Activated CD4-positive, alpha-beta T cell treated with anti-CD3 and anti-CD28 coated beads, Interleukin-2, amount 50 U/mL, for 1 hour (primary cell): ENCODE data around the gene DTX1.

Experiments used
- DNase-seq: peaks from one replicate; pipeline ENCODE4 v3.0.0-alpha.2; 2020

Gene DTX1

DNA sequence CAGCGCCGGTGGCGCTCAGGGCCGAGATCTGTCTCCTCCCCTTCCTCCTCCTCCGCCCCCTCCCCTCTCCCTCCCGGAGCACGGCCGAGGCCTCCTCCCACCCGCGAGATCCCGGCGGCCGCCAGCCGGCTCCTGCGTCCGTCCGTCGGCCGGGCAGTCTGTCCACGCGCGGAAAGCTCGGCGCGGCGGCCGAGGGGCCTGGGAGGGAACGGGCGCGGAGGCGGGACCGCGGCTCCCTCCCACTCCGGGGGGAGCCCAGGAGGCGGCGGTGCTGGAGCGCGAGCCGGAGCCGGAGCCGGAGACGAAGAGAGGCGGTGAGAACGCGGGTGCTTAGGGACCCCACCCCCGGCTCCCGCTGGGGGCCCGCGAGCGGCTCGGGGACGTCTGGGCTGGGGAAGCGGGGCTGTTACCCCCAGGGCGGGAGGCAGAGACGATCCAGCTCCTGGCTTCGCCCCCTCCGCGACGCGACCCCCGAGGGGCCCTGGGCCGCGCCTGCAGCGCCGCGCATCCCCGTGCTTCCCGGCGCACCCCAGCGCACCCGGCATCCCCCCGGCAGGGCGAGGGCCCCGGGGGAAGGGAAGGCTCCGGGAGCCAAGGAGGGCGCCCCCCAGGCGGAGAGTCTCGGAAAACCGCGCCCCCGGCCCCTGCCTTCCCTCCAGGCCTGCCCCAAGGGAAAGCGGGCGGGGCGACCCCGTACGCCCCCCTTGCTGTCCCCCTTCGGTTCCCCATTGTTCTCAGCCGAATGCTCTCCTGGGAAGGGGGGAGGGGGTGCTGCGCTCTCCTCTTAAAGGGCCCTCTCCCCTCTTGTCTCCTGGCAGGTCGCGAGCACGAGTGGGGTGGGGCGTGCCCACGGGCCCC is at the start of gene DTX1:
TSS of gene DTX1 (plus strand) at position 100 of the 858 bp plus-strand sequence. CDS start 1,463 bp downstream, outside the sequence.
- peak; percentile 36 for DNase-seq

DNA sequence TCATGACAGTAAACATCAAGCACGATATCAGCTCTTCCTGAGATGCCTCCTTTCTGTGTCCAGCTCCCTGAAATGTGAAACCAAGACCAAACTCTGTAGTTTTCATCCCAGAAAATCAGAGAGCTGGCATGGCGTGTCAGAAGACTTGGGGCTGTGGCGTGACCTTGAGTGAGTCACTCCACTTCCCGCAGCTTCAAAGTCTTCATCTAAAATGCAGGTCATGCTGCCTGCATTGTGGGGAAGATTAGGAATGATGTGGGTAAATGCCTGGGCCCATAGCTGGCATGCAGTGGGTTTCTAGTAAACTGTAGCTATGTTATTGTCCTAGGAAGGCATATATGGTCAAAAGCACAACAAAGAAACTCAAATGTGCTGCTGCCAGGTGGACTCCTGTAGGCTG is 49.4 kb upstream of the DTX1 start:
- no peak for DNase-seq

DNA sequence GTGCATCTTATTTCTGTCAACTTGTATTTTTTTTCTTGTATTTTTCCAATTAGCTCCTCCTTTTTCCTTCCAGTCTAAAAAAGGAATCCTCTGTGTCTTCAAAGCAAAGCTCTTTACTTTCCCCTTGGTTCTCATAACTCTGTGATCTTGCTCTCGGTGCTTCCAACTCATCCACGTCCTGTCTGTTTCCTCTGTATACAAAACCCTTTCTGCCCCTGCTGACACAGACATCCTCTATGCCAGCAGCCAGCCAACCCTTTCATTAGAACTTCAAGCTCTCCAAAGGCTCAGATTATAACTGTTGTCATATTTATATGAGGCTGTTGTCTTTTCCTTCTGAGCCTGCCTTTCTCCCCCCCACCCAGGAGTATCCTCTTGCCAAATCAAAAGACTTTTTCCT is 45.8 kb upstream of the DTX1 start:
- no peak for DNase-seq

- DNase-seq: no peak
Measured at GRCh38 chr12:113014565-113014964, 42.0 kb upstream of the DTX1 start.

GRCh38 chr12:113016796-113017195 is 39.7 kb upstream of the DTX1 start:
- no peak for DNase-seq

GRCh38 chr12:113019025-113019424 is 37.5 kb upstream of the DTX1 start:
- DNase-seq: no peak

DNA sequence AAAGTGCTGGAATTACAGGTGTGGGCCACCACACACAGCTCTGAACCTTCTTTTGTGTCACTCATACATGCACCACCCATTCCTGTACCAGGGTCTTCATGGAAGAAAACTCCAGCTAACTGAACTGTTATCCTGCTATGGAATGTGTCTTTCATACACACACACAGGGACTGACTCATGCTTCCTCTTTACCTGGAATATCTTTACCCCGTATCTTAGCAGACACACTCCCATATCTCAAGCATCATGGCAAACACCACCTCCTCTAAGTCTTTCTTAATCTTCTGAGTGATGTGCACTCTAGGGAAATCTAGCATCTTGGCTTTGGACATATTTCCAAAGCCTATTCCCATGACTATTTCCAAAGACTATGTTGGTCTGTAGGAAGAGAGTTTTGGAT is 35.0 kb upstream of the DTX1 start:
- DNase-seq: no peak

GRCh38 chr12:113022563-113023297 is 33.8 kb upstream of the DTX1 start:
- no peak for DNase-seq

GRCh38 chr12:113027726-113028125 is 28.8 kb upstream of the DTX1 start:
- DNase-seq: no peak

DNA sequence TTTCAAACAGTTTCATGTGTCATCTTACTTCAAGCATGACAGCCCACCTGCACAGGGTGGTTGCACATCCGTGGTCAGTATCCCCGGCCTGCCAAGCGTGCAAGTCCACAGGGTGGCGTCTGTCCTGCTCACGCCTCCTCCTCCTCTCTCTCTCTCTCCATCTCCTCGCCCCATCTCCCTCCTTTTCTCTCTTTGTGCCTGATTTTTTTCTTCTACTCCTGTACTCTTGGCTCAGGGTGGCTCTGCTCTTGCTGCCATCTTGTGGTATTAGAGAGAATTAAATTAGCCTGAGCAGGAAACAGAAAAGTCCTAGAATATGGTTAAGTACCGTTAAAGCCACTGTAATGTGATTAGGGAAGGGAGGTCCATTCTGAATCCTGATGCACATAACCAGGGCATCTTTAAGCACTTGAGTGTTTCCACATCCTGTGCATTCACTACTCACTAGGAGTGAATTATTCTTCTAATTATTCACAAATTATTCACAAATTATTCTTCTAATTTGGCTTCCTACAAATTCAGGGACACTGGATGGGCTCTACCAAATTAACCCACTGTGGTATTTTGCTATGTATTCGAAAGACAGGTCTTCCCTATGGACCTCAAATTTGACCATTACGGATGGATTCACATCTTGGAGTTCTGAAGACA is 25.5 kb upstream of the DTX1 start:
- no peak for DNase-seq

DNA sequence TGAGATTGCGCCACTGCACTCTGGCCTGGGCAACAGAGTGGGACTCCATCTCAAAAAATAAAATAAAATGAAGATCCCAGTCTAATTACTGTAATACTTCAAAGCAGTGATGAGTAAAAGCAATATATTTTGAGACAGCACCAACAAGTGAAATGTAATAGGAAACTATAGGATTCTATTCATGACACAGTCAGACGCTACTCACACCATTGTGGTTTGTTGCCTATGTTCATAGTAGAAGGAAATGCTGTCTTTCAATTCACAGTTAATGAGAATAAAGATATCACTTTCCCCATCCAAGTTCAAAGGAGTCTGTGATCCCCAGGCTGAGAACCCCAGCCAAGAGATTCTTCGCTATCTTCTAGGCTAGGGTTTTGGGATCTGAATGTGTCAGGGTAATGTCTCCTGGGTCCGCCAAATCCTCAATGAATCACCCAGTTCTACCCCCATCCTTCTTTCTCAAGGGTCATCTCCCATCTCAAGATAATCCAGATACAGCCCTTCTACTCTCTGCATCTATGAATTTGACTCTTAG is 16.6 kb upstream of the DTX1 start:
- no peak for DNase-seq

- no peak for DNase-seq
Measured at GRCh38 chr12:113040722-113041171, 15.8 kb upstream of the DTX1 start.

- DNase-seq: no peak
Measured at GRCh38 chr12:113041560-113041959, 15.0 kb upstream of the DTX1 start.

DNA sequence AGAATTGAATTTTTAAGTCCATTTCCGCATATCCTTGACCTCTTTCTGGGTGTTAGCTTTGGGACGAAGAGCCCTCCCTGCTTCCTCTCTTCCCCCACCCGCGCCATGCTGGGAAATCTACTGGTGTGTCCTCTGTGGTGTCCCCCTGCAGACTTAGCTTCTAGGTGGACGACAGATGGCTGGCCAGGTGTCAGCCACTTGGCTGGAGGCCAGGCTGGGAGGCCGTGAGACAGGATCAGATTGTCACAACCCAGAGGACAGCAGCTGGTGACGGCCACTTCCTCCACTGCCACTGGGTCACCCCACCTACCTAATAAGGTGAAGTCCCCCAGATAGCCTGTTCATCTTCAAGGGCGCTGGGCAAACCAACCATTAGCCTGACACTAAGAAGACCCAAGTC is 13.3 kb upstream of the DTX1 start:
- DNase-seq: no peak

DNA sequence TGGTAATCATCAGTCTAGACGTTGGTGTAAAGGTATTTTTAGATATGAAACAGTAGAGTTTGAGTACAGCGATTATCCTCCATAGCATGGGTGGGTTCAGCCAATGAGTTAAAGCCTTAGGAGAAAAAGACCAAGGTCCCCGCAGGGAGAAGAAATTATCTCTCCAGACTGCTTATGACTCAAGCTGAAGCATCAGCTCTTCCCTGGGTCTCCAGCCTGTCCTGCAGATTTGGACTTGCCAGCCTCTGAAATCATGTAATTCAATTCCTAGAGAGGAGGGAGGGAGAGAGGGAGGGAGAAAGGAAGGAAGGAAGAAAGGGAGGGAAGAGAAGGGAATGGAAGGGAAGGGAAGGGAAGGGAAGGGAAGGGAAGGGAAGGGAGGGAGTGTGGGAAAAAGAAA is 12.0 kb upstream of the DTX1 start:
- DNase-seq: no peak

- peak; percentile 53 for DNase-seq
Measured at GRCh38 chr12:113048716-113049127, 7.8 kb upstream of the DTX1 start.

- DNase-seq: no peak
Measured at GRCh38 chr12:113049976-113050742, 6.4 kb upstream of the DTX1 start.

- no peak for DNase-seq
Measured at GRCh38 chr12:113050795-113051194, 5.7 kb upstream of the DTX1 start.

GRCh38 chr12:113051759-113052158 is 4.8 kb upstream of the DTX1 start:
- DNase-seq: no peak

DNA sequence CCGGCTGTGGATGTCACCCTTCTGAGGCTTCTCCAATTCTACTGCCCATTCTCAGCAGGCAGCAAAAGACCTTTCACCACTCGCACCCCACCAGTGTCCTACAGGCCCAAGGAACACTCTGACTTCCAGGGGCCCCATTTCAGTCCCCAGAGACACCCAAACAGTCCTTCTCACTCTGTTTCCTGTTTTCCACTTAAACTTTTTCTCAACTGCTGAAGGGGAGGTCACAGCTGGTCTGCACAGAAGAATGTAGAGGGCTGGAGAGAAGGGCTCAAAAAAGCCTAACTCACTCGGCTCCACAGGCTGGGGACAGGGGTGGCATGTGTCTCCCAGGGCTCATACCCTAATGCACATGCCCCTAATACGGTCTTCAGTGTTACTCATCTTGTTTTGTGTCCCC is 4.2 kb upstream of the DTX1 start:
- DNase-seq: no peak

- DNase-seq: no peak
Measured at GRCh38 chr12:113054948-113055486, 1.5 kb upstream of the DTX1 start.
